Effector CD8-positive, alpha-beta T cell (primary cell): ENCODE data around the gene MARCHF7.
"Not testable (repeated sequence)": the region's sequence is repeated elsewhere in the genome, so short reads cannot be mapped to it uniquely, and the experiment has no call there.

Source experiments
- DNase-seq: peaks from one replicate; lab custom pipeline; 2025; lab: John Stamatoyannopoulos, UW
- total RNA-seq, 4 experiments: gene quantifications; one replicate each; lab custom pipeline; 2026; lab: John Stamatoyannopoulos, UW

MARCHF7 gene, protein sequence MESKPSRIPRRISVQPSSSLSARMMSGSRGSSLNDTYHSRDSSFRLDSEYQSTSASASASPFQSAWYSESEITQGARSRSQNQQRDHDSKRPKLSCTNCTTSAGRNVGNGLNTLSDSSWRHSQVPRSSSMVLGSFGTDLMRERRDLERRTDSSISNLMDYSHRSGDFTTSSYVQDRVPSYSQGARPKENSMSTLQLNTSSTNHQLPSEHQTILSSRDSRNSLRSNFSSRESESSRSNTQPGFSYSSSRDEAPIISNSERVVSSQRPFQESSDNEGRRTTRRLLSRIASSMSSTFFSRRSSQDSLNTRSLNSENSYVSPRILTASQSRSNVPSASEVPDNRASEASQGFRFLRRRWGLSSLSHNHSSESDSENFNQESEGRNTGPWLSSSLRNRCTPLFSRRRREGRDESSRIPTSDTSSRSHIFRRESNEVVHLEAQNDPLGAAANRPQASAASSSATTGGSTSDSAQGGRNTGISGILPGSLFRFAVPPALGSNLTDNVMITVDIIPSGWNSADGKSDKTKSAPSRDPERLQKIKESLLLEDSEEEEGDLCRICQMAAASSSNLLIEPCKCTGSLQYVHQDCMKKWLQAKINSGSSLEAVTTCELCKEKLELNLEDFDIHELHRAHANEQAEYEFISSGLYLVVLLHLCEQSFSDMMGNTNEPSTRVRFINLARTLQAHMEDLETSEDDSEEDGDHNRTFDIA
- 177 to 239 (median 195) reads per million in 4 experiments for total RNA-seq

DNA sequence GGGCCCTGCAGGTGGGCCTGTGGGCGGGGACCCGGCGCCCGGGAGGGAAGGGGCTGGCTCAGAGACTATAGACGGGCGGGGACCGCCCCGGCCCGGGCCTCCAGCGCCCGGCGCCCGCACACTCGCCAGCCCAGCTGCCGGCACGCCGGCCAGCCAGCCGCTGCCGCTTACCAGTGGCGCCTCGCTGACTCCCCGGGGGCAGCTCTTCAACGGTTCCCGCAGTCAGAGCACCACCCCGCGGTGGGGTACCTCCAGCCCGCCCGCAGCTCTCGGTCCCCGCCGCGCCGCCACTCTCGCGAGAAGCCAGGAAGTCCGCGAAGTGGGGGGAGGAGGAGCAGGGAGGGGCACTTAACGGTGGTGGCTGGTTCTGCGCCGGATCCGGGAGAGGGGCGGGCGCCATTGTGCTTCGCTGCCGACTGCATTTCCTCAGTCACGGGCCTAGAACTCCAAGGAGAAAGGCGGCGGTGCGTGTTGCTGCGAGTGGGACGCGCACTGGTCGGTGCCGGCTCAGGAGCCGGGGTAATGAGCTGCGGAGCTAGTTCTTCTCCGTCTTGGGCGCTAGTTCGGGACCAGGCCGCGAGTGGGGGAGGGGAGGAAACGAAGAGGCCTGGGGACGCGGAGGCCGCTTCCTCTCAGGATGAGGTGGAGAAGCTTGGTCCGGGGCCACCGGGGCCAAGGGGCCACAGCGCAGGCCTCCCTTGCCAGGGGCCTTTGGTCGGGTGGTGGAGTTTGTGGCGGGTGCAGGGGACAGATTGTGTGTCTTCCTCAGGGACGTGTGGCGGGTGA is at the start of gene MARCHF7:
Gene MARCHF7 (plus strand): TSS at position 364 of the 786 bp plus-strand sequence. CDS start 16,517 bp downstream, outside the sequence.
- peak; percentile 94 for DNase-seq

DNA sequence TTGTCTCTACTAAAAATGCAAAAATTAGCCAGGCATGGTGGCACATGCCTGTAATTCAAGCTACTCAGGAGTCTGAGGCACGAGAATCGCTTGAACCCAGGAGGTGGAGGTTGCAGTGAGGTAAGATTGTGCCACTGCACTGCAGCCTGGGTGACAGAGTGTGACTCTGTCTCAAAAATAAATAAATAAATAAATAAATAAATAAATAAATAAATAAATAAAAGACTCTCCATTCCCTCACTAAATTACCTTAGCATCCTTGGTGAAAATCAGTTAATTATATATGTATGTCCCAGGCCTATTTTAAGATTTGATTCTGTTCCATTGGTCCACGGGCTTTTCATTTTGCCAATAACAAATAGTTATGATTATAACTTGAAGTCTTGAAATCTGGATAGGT is 44.9 kb upstream of the MARCHF7 start:
- not testable (repeated sequence) for DNase-seq

DNA sequence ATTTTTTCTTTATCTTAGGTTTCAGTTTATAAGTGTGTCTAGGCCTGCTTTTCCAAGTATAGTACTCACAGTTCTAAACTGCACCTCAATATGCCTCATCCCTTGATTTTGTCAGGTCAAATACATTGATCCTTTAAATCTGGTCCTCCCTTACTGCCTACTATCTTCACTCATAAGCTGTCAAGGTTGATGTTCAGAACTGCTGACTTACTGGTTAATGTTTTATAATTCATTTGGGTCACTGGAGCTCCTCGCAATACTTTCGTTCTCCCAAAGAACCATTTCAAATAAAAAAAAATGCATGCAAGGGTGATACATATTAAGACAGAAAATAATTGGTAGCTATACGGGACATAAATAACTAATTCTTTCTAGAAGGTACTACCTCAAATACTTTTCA is 41.3 kb upstream of the MARCHF7 start:
- DNase-seq: no peak

DNA sequence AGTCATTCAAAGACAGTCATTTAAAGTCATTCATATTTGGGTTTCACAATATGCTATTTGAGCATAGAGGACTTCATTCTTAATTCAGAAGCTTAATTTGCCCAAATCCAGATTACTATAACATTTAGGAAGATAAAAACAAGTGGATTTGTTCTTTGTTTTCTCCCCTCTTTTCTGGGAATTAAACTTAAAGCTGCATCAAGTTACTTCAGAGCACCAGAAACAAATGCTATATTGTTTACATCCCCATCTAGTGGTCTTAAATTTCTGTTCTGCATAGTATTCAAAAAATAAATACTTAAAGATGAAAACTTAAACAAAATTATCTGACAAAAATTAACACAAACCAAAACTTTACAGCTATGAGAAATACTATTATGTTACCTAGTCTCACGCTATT is 34.7 kb upstream of the MARCHF7 start:
- DNase-seq: no peak

DNA sequence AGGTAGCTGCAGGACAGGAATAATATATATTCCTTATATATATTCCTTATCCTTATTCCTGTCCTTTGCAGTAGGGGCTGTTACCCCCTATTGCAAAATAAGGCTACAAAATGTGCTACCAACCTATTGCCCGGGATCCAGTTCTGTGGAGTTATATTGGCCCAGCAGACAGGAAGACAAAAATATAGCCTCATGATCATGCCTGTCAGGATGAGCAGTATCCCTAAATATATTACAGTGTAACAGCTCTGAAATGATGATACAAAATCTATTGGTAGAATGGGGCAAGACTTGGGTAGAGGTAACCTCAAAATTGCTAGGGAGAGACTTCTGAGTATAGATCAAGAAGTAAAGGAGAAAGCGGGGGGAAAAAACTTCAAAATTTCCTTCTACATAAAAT is 31.6 kb upstream of the MARCHF7 start:
- DNase-seq: no peak

DNA sequence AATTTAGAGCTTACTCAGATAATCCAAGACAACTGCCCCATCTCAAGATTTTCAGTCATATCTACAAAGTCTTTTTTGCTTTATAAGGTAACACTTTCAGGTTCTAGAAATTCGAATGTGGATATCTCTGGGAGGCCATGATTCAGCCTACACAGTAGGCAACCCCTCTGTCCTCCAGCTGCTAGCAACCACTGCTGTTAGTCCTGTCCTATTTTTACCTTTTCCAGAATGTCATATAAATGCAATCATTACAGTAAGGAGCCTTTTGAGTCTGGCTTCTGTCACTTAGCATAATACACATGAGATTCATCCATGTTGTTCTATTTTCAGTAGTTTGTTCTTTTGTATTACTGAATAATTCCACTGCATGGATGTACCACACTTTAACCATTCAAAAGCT is 28.5 kb upstream of the MARCHF7 start:
- no peak for DNase-seq

DNA sequence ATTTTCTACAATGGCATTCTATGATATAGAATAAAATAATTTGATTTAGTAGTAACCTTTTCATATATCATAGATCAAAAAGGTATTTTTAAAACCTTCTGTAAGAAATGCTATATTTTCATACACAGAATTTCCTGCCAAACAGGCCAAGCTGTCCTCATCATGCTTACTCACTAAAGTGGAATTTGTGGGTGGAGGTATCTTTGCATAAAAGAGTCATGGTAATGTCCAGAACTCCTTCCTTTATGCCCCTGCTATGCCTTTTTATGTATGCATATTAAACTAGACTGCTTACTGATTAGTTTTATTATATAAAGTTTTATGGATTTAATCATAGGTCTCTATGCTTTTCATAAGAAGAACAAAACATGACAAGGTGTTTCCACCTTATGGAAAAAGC is 27.5 kb upstream of the MARCHF7 start:
- DNase-seq: no peak

DNA sequence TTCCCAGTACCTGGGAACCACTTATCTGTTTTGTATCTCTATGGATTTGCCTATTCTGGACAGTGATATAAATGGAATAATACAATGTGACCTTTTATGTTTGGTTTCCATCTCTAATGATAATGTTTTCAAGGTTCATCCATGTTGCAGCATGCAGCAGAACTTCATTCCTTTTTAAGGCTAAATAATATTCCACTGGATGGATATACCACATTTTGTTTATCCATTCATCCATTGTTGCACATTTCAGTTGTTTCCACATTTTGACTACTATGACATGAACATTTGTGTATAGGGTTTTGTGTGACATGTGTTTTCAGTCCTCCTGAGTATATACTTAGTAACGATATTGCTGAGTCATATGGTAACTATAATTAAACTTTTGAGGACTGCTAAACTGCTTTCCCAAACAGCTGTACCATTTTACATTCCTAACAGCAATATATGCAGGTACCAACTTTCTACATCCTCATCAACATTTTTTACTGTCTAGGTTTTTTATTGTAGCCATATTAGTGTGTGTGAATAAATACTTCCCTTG is 17.7 kb upstream of the MARCHF7 start:
- no peak for DNase-seq

DNA sequence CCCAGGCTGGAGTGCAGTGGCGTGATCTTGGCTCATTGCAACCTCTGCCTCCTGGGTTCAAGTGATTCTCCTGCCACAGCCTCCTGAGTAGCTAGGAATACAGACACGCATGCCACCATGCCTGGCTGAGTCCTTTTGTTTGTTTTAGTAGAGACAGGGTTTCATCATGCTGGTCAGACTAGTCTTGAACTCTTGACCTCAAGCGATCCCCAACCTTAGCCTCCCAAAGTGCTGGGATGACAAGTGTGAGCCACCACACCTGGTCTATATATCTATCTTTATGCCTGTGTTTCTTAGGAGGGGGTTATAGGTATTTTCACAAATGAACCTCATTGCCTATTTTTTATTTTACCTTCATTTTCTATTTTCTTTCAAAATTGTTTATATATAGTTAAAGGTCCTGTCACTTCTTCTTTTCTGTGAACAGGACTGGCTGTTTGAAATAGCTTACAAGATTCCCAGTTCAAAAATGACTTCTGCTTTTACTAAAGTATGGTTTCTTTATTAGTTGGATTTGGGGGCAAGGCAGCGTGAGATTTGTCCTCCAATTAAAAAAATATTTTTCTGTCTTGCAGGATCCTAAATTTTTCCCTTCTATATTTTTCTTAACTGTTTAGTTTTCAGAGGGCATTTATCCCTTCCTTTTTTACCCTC is 16.4 kb upstream of the MARCHF7 start:
- no peak for DNase-seq

DNA sequence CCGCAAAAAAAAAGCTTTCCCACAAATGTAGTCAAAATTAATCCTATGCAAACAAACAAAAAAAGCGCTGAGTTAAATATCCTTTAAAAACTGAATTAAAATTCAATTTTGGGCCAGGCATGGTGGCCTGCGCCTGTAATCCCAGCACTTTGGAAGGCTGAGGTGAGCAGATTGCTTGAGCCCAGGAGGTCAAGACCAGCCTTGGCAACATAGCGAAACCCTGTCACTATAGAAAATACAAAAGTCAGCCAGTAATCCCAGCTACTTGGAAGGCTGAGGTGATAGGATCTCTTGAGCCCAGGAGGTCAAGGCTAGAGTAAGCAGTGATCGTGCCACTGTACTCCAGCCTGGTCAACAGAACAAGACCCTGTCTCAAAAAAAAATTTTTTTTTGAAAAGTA is 8.8 kb upstream of the MARCHF7 start:
- no peak for DNase-seq

DNA sequence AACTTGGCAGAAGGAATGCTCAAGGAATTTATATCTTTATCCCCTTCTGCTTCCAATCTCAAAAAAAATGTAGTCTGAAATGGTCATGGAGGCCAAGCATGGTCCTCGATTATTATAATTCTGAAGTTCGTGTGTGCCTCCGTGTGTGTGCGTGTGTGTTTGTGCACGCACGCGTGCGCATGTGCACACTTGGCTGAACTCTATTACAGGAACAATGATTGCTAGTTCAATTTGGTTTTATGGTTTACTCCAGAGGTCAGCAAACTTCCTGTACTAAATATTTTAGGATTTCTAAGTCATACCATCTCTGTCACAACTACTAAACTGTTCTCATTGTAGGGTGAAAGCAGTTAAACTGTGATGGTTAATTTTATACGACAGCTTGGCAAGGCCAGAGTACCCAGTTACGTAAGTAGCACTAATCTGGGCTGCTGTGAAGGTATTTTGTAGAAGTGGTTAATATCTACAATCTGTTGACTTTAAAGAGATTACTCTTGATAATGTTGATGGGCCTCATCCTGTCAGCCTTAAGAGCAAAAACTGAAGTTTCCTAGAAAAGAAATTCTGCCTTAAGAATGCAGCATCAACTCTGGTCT is 5.8 kb upstream of the MARCHF7 start:
- no peak for DNase-seq

DNA sequence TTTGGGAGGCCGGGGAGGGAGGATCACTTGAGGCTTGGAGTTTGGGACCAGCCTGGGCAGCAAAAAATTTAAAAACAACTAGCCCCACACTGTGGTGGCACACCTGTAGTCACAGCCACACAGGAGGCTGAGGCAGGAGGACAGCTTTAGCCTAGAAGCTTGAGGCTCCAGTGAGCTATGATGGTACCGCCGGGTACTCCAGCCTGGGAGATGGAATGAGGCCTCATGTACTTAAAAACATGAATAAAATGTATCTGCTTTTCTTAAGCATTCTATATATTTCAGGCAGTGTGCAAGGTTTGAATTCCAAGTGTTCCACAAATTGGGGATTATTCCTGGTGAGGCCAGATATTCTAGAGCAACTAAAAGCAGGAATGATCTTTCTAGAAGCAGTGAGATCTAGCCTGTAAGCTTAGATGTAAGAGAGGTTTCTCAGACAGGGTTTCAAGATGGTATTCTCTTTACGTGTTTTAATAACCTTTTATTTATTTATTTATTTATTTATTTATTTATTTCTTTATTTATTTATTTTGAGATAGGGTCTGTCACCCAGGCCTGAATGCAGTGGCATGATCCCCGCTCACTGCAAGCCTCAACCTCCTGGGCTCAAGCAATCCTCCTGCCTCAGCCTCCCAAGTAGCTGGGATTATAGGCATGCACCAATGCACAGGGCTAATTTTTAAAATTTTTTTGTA is 4.1 kb upstream of the MARCHF7 start:
- no peak for DNase-seq

DNA sequence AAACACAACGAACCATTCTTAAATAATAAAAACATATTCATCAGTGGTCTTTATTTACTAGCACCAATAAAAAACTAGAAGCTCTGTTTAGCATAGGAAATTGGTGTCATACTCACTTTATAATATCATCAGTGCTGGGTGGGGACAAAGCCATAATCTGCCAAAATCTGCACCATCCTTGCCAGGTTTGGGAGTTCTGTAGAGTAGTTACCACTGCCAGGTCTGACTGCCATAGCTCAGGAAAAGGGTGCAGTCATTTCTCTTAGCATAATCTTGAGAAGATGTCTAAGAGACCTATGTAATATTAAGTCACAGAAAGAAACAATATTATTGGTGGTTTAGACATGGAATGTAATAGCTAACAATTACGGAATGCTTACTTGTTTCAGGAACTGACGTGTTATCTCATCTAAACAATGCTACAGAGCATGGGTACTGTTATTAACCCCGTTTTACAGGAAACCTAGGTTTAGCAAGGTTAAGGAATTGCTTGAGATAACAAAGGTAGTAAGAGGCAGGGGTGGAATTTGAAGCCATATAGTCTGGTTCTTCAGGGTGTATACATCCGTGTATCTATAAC is 1.6 kb upstream of the MARCHF7 start:
- DNase-seq: no peak

DNA sequence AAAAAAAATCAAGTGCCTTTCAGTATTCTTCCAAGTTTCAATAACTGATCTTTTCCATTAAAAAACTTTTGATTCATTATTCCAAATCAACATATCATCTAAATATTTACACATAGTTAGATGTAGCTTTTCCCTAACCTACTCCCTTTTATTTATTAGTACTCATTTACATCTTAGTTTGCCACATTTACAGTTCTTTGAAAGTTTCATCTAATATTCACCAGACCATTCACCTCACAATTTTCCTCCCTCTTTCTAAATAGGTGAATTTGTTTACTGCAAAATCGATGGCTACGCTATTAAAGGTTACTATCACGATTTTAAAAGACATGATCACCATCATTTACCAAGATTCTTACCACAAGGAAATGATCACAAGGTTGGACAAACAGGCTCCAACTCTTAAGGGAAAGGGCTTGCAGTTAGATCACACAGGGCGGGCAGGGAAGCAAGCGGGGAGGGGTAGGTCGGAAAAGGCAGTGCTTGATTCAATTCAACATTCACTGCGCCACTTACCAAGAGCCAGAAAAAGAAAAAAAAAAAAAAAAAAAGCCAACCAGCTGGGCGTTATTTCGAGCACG is 654 bp upstream of the MARCHF7 start:
- no peak for DNase-seq

DNA sequence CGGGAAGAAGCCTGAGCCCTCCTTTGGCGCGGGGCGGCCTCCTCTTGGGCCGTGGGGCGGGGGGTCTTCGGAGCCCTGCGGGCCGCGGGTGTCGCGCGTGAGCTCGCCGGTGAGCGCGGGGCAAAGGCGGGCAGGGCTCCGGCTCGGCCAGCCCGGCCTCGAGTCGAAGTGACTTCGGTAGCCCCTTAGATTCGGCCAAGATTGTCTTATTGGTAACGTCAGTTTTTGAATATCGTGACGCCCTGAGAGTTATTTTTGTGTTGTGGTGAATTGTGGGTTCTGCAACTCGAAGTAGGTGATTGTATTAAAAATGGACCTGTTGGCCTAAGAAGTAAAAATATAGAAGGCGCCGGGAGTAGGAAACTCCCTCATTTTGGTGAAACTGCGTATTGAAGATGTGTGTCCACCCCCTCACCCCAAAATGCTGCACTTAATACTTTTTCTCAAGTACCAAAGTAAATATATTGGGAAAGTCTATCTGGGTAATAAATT is 669 bp downstream of the MARCHF7 start:
- no peak for DNase-seq

DNA sequence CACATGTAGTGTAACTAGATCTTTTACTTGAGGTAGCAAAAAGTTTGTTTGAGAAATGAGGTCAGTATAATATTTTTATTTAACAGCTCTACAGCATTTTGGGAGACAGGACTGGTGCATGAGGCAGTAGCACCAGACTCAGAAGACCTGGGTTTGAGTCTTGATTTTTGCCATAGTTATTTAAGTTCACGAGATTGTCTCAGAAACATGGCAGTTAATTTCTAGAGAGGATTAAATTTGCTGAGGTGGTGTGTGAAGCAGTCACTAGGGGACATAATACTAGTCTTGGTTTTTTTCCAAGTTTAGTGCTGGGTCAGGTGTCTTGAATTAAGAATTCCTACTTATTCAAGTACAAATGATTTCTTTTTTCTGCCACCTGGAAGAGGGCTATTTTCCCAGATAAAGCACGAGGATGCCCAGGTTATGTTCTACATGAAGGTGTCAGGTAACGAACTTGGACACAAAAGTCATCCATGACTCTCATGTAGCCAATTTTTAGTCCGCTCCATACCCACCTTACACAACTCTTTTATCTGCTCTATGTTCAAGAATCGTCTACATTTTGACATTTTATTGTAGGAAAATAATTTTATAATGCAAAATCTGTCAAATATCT is 1.4 kb downstream of the MARCHF7 start:
- DNase-seq: no peak

DNA sequence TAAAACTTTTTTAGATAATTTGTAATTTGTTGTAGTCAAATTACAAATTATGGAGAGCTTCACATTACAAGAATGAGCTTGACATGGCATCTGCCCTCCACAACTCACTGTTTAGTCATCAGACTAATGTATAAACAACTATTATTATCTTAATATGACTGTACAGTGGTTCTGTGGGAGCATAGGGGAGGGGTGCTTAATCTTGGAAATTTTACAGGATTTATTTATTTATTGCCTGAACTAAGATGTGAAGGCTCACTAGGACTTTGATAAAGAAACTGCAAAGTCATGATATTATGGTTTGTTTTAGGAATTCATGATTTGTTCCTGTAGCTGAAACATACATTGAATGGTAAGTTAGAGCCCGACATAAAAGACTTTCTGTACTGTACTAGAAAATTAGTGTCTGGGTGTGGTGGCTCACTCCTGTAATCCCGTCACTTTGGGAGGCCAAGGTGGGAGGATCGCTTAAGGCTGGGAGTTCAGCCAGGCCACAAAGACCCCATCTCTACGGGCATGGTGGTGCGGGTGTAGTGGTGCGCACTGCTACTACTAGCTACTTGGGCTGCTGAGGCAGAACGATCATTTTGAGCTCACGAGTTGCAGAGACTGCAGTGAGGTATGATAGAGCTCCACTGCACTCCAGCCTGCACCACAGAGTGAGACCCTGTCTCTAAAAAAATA is 2.1 kb downstream of the MARCHF7 start:
- DNase-seq: no peak

DNA sequence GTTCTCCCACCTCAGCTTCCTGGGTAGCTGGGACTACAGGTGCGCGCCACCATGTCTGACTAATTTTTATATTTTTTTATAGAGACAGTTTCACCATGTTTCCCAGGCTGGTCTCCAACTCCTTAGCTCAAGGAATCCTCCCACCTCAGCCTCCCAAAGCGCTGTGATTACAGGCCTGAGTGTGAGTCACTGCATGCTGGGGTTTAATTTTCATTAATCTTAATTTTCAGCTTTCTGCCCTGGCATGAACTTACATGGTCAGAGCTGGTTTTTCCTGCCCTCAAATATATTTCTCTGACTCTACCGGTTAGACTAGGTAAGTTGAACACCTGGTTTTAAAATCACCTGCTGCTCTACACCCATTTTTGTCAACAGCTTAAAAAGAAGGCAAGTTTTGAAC is 3.1 kb downstream of the MARCHF7 start:
- no peak for DNase-seq

DNA sequence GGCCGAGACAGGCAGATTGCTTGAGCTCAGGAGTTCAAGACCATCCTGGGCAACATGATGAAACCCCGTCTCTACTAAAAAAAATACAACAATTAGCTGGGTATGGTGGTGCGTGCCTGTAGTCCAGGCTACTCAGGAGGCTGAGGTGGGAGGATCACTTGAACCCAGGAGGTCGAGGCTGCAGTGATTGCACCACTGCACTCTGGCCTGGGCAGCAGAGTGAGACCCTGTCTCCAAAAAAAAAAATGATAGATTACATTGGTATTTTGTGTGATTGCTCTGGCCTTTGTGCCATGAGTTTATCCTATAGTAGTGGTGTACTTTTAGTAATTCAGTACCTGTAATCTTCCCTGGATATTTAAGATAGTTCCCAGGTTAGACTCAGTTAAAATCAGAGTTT is 4.1 kb downstream of the MARCHF7 start:
- not testable (repeated sequence) for DNase-seq
